Kidney capillary endothelial cell (primary cell): ENCODE data around the gene WNT9B.

ENCODE experiments used
- DNase-seq: peaks from one replicate; pipeline ENCODE4 v3.0.0-alpha.2; 2018; ENCODE audit warnings: low spot score

WNT9B gene, protein sequence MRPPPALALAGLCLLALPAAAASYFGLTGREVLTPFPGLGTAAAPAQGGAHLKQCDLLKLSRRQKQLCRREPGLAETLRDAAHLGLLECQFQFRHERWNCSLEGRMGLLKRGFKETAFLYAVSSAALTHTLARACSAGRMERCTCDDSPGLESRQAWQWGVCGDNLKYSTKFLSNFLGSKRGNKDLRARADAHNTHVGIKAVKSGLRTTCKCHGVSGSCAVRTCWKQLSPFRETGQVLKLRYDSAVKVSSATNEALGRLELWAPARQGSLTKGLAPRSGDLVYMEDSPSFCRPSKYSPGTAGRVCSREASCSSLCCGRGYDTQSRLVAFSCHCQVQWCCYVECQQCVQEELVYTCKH

DNA sequence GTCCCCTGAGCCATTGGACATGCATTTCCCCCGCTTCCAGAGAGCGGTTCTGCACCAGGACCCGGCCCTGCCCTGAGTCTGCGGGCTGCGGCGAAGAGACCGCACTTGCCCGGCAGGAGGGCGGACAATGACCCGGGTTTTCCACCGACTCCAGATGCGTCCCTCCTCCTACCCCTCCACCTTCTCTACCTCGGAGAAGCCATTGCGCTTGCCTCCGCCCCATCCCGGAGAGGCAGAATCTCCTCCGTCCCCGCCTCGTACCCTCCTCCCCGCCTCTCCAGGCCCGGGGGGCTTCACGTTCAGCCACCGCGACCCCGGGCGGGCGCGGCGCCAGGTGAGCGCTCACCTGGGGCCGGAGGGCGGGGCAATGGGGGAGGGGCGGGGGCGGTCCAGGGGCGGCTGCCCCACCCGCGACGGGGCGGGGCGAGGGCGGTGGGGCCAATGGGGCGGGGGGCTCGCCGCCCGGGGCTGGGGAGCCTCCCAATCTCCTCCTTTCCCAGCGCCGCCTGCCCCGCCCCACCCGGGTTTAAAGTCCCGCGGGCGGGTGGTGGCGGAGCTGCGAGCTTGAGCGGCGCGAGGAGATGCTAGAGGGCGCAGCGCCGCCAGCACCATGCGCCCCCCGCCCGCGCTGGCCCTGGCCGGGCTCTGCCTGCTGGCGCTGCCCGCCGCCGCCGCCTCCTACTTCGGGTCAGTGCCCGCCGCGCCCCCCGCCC is at the start of gene WNT9B:
Gene WNT9B, plus strand, starts transcription at position 555 of the 713 bp plus-strand sequence. Its CDS starts 56 bp downstream, at position 611.
- no peak for DNase-seq

DNA sequence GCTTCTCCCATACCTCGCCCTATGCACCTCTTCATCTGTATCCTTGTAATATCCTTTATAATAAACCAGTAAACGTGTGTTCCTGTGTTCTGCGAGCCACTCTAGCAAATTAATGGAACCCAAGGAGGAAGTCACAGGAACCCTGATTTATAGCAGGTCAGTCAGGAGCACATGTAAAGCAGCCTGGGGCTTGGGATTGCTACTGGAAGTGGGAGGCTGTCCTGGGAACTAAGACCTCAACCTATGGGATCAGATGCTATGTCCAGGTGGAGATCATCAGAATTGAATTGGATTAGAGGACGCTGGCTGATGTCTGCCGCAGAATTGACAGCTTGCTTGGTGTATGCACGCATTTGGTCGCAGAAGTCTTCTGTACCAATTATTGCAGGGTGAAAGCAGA is 48.6 kb upstream of the WNT9B start:
- DNase-seq, result no peak

DNA sequence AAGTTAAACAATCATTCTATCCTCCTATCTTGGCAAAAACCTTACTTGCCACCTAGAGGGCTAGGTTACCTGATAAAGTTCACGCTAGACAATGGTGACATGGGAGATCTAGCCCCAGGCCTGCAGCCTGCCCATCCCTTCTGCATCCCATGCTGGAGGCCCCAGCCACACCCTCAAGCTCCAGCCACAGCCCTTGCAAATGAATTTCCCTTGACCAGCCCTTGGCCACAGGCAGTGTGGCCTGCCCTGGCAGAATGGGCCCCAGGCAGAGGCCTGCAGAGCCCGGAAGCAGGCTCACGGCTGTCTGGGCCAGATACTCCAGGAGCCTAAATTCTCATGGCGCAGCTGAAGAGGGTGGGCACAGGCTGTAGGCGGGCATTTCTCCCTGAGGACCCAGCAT is 47.8 kb upstream of the WNT9B start:
- no peak for DNase-seq

DNA sequence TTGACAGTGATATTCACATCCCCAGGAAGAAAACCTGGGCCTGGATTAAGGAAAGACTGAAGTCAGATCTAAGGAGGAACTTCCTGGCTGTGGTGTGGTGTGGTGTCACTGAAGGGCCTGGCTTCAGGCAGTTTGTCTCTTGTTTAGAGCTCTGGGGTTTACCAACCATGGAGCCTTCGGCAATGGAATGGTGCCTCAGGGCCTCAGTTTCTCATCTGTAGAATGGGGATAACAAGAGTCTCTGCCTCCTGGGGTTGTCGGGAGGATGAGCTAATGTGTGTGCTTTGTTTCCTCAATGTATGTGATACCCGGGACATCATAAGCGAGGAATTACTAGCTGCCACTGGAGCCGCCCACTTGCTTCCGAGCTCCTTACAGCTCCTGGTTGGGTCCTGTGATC is 45.6 kb upstream of the WNT9B start:
- DNase-seq, result no peak

DNA sequence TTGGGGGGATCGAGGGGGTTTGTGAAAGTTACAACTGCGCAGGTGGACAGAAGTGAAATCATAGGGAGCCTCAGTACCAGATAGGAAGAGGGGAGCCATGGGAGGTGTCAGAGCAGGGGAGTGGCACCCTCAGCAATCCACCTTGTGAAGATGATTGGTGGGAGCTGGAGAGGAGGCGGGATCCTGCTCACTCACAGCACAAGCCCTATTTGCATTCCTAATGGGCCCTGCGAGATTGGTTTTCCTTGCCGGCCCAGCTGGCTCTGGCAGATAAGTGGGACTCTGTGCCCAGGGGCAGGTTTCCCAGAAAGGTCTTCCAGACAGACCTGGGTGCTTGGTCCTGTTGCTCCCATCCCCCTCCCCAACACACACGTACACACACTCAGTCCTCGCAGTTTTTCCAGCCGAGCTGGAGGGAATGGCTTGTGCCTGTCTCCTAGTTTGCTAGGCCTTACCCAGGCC is 42.2 kb upstream of the WNT9B start:
- DNase-seq, result no peak

DNA sequence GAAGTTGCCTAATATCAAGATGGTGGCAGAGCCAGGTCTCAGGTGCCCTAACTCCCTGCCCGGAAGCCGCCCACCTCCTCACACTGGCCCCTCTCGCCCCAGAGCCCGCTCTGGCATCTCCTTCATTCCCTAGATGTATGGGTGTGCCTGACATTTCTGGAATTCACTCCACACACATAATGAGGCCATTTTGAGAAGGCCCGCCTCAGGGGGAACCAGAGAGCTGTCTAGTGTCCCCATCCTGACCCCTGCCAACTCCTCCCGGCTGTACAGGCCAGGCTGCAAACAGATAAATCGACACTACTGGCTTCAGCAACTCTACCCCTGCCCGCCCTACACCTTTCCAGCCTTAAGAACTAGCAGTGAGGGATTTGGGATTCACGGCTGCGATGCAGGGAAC is 40.5 kb upstream of the WNT9B start:
- no peak for DNase-seq

DNA sequence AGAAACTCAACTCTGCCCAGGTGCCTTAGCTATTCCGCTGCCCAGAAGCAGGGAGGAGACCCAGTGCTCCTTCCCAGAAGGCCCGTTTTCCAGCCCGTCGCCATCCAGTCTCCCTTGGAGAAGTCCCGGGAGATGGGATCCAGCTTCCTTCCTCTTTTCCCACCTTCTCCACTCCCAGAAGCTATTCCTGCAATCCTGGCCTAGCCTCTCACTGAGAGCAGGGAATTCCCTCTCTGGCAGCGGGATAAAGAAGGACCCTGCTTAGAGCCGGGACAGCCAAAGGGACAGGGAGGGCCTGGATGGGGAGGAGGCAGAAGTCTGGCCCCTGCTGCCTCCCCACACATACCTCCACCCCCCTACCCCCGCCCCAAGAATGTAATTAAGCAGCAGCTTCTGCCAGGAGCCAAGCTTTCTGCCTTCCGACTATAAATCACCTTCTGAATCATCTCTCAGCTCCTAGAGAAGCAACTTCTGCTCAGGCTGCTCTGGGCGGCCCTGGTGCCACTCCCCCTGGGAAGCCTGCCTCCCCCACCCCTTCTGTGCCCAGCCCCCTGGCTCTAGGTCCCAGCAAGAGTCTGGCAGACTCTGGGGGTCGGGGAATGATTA is 39.3 kb upstream of the WNT9B start:
- DNase-seq, result no peak

DNA sequence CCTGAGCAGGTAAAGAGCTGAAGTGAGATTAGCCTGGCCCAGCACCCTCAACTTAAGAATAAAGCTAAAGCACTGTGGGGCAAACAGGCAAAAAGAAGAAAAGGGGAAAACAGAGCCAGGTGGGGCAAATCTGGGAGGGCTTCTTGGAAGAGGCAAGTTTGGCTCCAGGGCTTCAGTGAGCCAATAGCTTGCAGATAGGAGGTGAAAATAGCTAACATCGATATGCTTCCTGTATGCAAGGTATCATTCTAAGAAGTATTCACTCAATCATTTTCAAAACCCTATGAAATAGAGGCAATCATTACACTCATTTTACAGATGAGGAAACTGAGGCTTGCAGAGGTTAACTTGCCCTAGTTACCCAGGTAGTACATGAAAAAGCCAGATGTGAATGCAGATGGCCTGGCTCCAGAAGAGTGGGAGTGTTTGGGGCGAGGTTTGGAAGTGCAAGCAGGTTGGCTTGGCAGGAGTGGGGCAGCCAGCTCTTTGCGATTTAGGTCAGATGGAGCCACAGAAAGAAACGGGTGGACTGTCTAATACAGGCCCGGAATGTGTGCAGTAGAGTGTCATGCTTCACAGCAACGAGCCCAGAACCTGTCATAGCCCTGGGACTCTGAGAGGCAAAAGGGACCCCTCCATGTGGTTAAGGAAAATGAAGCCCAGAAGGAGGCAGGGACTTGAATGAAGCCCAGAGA is 38.6 kb upstream of the WNT9B start:
- no peak for DNase-seq

DNA sequence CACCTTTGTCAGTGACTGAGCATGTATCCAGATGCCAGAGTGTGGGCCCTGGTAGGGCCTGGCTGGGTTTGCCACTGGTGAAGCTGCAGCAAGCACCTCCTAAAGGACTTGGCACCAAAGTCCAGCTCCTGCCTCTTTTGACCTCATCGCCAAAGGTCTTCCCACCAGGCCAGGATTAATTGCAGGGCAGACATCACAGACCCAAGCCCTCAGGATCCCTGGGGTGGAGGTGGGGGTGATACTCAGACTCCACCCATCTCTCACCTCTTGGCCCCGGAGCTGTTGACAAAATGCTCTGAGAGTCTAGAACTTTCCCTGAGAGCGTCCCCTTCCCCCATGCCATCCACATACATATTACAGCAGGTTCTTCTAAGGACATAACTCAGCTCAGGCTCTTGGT is 37.5 kb upstream of the WNT9B start:
- DNase-seq, result no peak

DNA sequence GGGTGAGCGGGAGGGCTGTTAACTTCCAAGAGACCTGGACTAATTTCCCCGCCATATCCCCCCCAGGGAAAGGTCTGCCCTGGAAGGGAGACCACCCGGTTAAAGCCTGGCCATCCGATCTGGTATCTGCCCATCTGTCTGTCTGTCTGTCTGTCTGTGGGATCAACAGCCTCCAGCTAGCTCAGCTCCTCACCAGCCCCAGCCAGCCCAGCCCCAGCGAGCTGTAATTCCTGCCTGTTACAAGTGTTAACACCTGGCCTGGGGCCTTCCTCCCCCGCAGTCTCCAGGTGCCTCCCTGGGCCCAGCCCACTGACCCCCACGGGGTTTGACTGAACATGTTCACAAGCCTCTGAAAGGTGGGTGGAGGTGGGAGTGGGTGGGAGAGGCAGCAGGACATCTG is 36.9 kb upstream of the WNT9B start:
- DNase-seq, result no peak

DNA sequence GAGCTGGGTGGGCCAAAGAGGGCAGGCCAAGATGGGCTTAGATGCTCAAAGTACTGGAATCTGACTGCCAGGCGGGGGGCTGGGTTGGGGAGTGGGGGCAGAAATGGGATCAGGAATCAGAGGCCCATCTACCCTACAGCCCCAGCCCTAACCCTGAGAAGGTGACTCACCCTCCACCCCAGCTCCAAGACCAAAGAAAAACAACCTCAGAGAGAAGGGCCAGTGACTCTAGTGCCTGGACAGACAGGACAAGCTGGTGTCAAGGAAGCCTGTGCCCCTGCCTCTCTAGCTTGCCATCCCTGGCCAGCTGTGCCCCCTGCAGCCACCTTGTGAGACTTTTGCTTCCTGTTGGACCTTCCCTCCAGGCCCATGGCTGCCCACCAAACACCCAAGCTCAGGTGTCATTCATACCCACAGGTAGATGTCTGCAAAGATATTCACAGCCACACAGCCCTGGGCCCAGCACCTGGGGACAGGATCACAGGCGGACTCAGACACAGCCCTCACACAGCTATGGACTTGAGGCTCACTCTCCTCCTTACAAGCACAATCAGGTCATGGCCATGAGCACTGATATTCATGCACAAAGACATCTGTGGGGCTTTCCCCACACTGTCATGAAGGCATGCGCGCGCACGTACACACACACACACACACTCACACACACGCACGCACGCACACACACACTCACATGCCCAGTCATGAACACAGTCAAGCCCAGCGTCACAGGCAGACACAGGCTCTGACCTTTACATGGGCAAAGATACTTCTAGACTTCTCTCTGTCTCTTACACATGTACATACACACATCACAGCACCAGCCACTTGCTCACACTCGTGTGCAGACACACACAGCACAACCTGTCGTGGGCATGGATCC is 35.7 kb upstream of the WNT9B start:
- DNase-seq, result no peak

DNA sequence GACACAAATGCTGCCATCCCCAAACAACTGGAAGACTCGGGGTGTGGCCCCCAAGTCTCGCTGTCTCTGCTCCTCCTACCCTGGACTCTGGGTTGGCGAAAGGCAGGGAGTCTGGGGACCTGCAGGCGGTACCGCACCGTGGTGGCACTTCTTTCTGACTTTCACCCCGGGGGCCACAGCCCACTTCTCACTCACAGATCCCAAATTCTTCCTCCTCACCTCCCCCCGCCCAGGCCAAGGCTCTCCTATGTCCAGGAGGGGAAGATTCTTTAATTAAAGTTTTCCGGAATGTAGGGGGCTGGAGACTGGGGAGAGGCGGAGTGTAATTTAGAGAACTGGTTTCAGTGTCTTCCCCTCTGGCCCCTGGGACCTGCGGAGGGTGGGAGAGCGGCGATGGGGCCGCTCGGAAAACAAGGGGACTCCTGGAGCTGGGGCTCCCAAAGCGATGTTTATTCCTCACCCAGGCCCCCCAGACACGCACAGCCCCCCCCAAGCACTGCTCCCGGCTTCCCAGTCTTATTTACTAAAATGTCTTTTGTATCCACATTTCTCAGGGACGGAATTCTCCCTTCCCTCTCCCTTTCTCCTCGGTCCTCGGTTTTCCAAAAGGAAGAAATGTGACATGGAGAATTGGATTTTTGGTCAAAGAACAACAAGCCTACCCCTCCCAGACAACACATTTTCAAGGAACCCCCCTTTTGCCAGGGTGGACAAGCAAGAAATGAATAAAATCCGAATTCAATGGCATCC is 34.1 kb upstream of the WNT9B start:
- no peak for DNase-seq

DNA sequence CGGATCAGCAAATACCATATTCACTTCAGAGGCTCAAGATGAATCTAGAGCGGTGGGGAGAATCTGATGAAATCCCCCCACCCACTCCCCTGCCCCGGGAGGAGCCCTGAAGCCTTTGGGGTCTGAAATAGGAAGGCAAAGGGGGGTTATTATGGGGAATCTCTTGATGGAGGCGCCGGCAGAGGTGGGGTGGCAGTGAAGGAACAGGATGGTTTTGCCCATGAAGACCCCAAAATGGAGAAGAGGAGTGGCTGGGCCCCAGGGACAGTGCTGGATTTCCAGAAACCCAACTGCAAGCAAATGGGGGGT is 33.5 kb upstream of the WNT9B start:
- DNase-seq, result no peak

DNA sequence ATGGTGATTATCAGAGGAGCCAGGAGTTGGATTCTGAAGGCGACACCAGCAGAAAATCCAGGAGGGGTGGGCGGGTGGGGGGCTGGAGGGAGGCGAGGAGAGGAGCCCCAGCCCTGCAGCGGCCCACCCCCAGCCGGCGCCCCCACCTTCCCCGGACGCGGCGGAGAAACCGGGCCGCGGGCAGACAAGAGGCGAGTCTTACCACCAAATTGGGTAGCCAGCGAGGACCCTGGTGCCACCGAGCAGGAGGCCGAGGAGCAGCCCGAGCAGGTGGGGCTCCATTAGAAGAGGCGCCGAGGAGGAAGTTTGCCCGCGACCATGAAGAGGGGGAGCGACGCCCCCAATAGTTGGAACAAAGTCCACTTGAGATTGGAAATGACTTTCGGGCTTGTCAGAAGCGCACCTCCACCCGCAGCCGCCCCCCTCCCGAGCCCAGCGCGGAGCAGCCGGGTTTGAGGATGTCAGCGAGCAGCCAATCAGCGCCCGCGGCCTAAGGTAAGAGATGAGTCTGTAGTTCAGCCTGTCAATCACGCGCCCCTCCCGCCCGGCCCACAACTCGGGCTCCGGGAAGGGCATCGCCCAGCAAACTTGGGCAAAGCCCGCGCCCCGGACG is 33.0 kb upstream of the WNT9B start, which contains the start of gene WNT3:
Gene WNT3, minus strand, starts transcription at position 377 of the 613 bp plus-strand sequence. Its CDS starts 95 bp downstream, at position 282.
- no peak for DNase-seq

DNA sequence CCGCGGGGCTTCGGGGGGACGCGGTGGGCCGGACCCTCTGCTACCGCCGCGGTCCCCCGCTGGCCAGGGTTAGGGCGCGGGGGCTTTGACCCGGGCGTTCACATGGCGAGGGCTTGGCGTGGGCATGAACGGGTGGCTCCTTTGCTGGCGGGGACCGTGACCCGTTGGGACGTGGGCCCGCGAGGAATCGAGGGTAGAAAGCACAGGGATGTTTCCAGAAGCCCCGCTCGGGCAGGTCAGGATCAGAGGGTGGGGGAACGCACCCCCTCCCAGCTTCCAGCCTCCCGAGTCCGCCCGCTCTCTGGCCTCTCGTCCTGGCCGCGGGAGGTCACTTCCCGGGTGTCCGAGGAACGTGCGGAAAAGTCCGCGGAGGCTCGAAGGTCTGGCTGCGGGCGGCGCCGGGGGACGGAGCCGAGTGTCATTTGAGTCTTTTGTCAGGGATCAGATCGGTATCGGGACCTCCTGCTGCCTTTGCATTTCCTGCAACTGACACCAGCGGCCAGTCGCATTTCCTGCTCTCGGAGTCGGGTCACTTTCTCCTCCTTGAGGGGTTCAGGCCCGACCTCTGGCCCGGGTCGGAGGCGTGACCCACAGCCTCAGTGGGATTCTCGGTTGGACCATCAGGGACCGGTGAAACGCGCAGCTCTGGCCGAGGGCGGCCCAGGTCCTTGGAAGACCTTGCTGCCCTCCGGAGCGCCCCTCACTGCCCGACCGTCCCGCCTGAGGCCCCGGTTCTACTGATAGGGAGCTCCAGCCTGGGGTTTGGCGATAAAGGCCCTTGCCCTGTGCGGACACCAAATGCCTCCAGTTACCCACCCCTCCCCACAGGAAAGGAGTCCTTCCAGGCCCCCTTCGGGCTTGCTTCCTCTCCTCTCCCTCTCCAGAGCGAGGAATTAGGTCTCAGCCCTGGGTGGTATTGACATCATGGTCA is 32.2 kb upstream of the WNT9B start:
- DNase-seq, result no peak

DNA sequence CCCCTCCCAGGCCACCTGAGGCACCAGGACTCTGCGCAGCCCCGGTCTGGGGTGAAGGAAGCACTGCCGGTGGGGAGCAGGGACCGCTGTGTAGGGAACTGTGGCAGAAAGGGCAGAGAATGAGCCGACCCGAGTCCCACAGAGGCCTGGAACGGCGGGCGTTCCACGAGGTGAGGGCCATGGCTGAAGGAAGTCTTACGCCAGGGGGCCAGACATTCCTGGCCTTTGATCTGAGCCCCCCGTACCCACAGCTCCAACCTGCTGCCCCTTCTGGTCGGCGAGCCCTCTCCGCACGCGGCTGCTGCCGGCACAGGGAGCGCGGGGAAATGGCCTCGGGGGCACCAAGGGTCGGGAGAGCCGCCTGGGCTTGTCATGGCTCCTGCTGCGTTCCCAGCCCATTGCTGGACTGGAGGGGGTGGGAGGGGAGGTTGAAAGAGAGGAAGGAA is 31.5 kb upstream of the WNT9B start:
- no peak for DNase-seq

DNA sequence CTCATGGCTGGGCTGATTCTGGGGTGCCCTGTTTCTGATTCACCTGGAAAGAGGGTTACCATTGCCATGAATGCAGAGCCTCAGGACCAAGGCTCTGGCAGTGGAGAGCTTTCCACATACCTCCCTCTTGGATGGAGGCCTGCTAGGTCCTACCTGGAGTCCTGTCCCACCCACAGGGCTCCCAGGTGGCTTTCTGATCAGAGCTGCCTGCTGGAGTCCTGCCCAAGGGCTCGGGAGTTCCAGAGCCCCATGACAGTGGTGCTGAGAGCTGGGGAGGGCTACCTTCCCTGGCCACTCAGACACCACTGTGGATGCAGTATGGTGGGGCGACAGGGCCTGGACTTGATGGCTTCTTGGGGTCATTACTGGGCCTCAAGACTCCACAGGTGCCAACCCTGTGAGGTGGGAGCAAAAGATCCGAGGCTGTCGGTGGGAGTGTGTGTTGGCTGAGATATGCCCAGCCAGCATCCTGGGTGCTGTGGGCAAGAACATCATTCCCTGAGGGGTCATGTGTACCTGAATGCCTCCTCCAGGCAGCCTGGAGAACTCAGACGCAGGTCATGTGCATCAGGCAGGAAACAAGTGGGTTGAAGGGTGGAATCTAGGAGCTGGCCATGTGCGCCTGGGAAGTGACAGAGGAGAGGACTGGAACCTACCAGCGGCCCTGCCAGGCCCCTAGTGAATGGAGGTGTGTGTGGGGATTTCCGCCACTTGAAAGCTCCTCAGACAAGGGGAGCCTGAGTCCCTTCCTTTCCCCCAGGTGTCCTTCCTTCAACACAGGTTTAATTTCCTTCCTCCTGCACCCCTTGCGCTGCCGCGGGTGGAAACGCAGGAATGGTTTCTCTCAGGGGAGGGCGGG is 30.6 kb upstream of the WNT9B start:
- DNase-seq, result no peak
